Retina (tissue), 1 donor: Measurements from ENCODE around the gene PRDM16.

Experiments used
- DNase-seq: peaks from one replicate; pipeline ENCODE4 v3.0.0-alpha.2; 2016

Gene PRDM16

GRCh38 chr1:3333903-3334302 is 264.9 kb downstream of the PRDM16 start:
- DNase-seq, result no peak

DNA sequence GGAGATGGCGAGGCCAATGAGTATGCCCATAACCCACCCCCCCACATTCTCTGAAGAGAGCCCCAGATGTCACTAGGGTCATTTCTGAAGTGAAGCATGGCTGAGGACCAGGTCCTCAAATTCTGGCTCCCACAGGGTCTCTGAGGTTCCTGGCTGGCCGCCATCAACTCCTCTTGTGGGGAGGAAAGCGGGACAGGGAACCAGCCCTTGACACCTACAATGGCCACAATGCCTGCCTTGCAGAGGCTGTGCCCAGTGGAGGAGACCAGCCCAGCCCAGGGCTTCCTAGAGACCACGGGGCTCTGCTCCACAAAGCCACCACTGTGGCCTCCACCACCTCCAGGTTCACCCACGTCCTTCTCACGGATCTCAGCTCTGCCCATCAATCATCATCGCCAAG is 265.4 kb downstream of the PRDM16 start:
- no peak for DNase-seq

- no peak for DNase-seq
Observed at GRCh38 chr1:3335754-3336640, 267.0 kb downstream of the PRDM16 start.

- no peak for DNase-seq
Observed at GRCh38 chr1:3336641-3337630, 267.9 kb downstream of the PRDM16 start.

- no peak for DNase-seq
Observed at GRCh38 chr1:3337798-3338724, 269.1 kb downstream of the PRDM16 start.

- DNase-seq, result no peak
Observed at GRCh38 chr1:3338725-3339070, 269.7 kb downstream of the PRDM16 start.

GRCh38 chr1:3339856-3340255 is 270.9 kb downstream of the PRDM16 start:
- DNase-seq, result no peak

DNA sequence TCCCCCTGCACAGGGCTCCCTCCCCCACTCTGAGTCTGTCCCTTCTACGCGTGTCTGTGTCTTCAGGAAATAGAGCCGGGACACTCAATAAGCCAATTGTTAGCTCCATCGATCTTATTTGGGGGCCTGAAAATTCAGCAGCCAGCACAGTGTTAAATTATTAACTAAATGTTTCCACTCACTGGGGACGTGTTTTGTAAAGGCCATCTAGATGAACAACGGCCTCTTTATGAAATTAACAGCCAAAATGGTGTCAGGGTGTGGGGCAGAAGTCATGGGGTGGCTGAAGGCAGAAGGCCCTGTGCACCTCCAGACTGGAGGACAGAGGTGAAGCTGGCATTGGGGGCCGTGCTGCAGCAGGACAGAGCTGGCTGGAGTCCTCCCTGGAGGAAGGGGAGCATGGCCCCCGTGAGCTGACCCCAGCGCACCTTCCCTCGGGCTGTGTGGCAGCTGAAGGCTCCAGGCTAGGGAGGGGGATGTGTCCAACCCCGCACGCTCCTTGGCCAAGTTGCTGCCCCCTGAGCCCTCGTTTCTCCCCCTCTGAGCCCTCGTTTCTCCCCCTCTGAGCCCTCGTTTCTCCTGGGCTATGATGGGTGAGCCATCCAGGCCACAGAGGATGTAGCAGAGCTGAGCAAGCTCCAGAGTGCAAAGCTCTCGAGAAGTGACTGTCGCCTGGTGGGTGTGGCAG is 271.7 kb downstream of the PRDM16 start:
- no peak for DNase-seq

- DNase-seq, result no peak
Observed at GRCh38 chr1:3341236-3341994, 272.4 kb downstream of the PRDM16 start.

DNA sequence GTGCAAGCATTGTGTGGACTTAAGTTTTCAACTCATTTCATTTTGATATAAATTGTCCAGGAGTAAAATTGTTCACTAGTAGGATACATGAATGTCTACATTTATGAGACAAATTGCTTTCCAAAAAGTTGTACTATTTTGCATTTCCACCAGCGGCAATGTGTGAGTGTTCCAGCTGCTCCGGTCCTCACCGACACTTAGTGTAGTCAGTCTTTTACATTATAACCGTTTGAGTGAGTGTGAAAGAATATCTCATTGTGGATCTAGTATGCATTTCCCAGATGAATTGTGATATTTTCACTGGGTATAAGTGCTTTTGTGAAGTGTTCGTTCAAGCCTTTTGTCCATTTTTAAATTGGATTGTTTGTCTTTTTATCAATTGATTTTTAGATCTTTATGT is 274.0 kb downstream of the PRDM16 start:
- no peak for DNase-seq

GRCh38 chr1:3344395-3344794 is 275.4 kb downstream of the PRDM16 start:
- DNase-seq, result no peak

DNA sequence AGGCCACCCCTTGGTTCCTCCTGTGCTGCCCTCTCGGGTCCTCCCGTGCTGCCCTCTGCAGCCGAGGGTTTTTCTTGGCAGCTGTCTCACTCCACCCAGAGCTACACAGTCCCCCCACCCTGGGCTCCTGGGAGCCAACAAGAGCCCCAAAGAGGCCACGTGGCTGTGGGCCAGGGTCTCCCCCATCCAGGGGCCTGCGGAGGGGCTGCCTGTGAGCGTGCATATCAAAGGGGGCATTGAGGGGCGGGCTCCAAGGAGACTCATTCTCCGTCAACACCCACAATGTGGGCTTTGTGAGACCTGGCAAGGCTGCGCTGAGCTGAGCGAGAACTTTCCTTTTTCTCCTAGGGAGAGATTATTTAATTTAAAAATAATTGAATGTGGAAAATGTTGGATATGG is 276.8 kb downstream of the PRDM16 start:
- no peak for DNase-seq

DNA sequence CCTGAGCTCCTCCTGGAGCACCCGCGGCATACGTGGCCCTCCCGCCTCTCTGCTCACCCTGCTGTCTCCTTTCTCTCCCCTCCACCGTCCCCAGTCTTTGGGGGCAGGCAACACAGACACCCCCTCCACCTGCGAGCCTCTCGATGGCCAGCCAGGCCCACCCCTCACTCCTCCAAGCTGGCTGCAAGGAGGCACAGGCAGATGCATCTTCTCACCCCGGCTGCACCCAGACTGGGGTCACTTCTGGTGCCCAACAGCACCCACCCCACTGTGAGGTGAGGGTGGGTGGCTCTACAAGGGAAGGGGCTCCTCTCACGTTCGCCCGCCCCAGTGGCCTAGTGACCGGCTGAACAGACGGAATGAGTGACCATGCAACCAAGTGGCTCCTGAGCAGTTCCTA is 277.5 kb downstream of the PRDM16 start:
- DNase-seq, result no peak

- no peak for DNase-seq
Observed at GRCh38 chr1:3347257-3348020, 278.4 kb downstream of the PRDM16 start.

DNA sequence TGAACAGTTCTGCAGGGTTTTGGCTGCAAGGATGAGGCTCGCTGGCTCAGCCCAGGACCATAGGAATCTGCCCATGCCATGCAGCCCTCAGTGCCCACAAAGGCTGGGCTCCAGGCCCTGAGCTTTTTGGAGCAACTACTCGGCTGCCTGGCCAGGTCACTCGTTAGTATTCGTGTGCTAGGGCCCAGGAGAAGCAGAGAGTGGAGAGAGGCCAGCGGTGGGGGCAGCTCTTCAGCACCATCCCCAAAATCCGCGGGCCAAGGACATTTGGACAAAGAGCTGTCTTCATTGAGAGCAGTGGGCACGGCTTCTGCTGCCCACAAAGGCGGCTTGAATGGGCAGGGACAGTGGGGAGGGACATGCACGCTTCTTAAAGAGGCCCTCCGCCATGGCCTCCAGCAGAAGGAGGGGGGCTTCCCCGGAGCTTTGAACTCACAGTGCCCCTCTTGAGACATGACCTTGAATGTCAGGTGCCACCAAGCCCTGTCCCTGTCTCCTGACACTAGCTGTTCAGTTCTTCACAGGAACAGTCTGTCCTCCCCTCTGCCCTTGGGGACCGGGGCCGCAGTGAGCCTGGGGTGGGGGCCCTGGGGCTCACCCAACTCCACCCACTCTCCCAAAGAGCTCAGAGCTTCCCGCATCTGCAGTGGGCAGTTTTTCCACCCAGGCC is 279.3 kb downstream of the PRDM16 start:
- no peak for DNase-seq

- no peak for DNase-seq
Observed at GRCh38 chr1:3349161-3349967, 280.4 kb downstream of the PRDM16 start.

DNA sequence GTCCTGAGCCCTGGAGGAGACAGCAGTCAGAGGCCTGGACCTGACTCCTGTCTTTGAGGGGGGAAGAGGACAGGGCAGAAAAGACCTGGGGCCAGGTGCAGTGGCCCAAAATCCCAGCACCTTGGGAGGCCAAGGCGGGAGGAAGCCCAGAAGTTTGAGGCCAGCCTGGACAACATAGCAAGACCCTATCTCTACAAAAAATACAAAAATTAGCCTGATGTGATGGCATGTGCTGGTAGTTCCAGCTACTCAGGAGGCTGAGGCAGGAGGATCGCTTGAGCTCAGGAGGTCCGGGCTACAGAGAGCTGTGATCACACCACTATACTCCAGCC is 280.9 kb downstream of the PRDM16 start:
- DNase-seq, result no peak

GRCh38 chr1:3350506-3351261 is 281.7 kb downstream of the PRDM16 start:
- DNase-seq, result no peak
